ENCODE data around the gene SEPTIN8.

Gene SEPTIN8, protein sequence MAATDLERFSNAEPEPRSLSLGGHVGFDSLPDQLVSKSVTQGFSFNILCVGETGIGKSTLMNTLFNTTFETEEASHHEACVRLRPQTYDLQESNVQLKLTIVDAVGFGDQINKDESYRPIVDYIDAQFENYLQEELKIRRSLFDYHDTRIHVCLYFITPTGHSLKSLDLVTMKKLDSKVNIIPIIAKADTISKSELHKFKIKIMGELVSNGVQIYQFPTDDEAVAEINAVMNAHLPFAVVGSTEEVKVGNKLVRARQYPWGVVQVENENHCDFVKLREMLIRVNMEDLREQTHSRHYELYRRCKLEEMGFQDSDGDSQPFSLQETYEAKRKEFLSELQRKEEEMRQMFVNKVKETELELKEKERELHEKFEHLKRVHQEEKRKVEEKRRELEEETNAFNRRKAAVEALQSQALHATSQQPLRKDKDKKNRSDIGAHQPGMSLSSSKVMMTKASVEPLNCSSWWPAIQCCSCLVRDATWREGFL

GRCh38 chr5:132777209-132778069, at the start of gene SEPTIN8:
TSS of gene SEPTIN8 (minus strand) at chr5:132777239. CDS start at chr5:132777137, 102 bp downstream.
- DNase-seq = peak; percentile 34

GRCh38 chr5:132826424-132827082, 49.5 kb upstream of the SEPTIN8 start:
- no peak for DNase-seq

GRCh38 chr5:132825834-132826391, 48.9 kb upstream of the SEPTIN8 start:
- no peak for DNase-seq

DNA sequence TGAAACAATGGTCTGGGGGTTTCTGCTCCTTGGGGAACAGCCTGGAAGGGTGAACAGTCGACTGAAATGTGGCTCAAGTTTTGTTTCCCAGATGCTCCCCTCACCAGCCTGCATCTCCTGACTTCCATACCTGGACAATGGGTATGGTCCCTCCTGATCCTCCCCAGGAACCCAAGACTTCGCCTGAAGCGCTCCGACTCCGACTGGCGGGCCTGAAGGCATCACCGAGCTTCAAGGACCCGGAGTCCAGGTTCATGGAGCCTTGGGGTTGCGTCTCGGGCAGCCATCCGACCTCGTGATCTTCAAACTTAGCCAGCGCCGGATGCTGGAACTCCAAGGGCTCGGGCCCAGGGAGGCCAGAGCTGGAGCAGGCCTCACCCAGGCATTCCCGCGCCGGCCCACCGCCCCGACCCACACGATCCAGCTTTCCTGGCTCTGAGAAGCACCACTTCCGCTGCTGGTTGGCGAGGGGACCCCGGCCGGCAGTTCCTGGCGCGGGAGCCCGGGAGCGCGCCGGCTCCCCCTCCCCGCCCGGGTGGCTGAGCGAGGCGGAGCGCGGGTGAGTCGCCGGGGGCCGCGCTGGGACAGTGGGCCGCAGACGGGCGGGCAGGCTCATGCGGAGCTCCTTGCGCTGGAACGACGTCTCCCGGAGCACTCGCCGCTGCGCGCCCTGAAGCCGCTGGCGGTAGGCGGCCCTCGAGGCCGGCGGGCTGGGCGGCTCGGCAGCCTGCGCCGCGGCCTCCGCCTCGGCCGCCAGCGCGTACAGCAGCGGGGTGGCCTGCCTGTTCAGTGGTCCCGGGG, 48.2 kb upstream of the SEPTIN8 start:
- no peak for DNase-seq

GRCh38 chr5:132824426-132824825, 47.4 kb upstream of the SEPTIN8 start:
- DNase-seq = no peak

DNA sequence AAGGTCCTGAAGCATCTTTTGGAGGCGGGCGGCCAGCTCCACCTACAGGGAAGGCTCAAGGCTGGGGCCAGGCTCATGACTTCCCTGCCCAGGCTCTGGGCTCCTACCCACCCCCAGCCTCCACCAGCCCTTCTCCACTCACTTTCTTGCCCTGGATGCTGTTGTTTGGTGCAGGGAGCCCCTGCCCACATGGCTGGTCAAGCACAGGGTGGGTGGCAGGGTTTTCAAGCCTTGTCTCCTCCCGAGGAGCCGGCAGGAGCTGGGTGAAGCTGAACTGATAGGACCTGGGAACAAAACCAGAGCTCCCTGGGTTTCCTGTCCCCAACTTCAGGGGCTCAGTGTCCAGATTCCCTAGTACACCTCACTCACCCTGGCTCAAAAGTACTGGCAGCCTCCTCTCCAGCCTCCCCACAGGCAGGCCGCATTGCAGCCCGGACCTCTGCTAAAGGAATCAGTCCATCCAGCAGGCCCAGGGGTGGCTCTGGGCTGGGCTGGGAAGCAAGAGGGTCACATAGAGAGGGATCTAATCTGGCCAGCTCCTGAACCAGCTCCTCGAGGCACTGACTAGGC, 46.5 kb upstream of the SEPTIN8 start:
- no peak for DNase-seq

GRCh38 chr5:132822650-132823480, 45.8 kb upstream of the SEPTIN8 start:
- DNase-seq = no peak

DNA sequence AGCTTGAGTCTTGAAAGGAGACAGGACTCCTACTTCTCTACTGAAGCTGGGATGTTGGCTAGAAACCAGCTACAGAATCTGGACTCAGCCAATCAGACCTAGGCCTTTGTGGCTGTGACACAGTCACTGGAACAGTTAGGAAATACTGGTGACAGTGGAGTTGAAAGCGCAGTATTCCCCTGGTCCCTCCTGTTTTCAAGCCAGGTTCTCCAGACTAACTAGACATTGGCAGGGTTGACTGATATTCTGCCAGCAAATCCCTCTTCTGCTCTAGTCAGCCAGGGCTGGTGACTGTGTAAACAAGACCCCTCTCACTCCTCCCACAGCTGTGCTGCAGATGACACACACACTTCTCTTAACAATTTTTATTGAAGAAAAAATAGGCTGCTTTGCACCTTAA, 44.8 kb upstream of the SEPTIN8 start:
- no peak for DNase-seq

DNA sequence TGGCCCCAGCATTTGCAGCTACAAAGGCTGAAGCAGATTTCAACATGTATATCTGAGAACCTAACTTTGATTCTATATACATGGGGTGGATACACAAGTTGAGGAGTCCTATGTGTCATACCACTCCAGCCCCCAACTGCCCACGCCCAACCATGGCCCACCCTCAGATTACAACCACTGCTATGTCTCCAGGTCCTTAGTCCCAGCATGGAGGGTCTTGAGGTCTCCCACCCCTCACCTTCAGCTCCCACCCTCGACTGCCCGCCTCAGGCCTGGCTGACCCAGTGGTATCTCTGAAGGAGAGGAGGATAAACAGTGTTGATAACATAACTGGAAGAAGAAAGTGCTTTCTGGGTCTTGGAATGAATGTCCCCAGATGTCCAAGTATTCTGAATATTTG, 44.3 kb upstream of the SEPTIN8 start:
- DNase-seq = no peak

DNA sequence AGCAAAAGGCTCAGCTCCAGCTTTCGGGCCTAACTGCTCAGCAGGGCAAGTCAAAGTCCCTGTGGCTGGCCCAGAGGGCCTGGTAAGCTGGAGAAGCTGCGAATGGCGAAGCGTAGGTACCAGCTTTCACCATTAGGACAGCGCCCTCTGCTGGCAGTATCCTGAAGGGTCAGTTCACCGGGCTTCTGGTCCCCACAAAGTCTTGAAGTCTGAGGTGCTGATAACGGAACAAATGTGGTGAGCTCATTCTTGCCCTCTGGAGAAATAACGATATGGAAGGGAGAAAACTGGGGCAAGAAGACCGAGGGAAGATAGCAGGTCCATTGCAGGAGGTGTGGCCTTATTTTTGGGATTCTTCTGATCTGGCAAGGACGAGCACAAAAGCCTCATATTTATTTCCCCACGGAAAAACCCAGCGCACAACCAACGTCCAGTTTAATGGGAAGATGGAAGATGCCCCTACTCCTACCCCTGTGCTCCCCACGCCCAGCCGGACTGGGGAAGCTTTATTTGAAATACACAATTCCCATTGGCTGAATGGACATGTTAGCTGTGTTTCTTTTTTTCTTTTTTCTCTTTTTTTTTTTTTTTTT, 43.2 kb upstream of the SEPTIN8 start:
- DNase-seq = peak; percentile 83

DNA sequence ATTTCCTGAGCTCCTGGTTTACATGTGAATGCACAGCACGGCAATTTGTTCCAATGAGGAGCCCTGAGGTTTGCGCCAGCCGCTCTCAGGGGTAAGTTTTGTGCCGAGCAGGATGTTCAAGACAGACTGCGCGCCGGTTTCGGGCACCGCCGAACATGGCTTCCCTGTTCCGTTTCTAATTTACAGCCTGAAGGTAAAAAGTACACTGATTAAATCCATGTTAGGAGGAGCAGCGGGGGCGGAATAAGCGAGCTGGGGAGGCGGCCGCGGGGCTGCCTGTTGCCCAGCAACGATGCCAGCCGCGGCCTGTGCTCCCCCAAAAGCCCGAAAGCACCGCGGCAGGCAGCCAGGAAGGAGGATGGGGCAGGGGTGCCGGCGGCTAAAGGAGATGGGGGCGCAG, 42.4 kb upstream of the SEPTIN8 start:
- no peak for DNase-seq

GRCh38 chr5:132817011-132817410, 40.0 kb upstream of the SEPTIN8 start:
- DNase-seq = no peak

DNA sequence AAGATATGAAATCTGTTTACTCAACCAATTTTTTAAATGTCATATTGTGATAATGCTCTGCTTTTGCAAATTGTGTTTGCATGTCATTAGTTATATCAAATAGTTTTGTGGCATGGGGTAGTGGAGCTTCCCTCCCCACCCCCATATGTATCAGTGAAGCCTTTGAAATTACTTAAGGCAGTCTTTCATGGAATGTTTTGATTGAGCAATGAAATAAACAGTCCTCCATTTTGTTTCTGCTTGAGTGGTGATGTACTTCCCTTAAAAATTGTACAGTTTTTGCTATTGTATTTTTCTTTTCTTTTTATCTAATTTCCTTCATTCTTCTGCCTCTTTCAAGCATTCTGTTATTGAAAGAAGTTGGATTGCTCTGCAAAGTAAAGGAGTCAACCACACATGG, 39.5 kb upstream of the SEPTIN8 start:
- DNase-seq = no peak

DNA sequence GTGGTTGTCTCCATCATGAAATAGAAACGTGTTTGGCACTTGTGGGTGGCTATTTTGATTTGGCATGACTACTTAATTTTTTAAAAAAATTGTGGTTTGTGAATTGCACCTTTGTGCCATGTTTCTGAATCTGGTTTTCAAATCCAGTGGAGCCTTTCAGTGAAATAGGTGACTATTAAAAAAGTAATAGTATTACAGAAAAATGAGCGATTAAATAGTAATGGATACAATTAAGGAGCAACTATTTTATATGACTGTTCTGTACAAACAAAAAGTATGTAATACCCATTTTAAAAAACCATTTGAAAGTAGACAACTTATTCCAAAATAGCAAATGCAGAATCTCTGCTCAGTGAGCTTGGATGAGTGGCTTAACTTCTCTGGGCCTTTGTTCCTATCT, 39.0 kb upstream of the SEPTIN8 start:
- DNase-seq = no peak

- DNase-seq = no peak
Measured at GRCh38 chr5:132815454-132815853, 38.4 kb upstream of the SEPTIN8 start.

DNA sequence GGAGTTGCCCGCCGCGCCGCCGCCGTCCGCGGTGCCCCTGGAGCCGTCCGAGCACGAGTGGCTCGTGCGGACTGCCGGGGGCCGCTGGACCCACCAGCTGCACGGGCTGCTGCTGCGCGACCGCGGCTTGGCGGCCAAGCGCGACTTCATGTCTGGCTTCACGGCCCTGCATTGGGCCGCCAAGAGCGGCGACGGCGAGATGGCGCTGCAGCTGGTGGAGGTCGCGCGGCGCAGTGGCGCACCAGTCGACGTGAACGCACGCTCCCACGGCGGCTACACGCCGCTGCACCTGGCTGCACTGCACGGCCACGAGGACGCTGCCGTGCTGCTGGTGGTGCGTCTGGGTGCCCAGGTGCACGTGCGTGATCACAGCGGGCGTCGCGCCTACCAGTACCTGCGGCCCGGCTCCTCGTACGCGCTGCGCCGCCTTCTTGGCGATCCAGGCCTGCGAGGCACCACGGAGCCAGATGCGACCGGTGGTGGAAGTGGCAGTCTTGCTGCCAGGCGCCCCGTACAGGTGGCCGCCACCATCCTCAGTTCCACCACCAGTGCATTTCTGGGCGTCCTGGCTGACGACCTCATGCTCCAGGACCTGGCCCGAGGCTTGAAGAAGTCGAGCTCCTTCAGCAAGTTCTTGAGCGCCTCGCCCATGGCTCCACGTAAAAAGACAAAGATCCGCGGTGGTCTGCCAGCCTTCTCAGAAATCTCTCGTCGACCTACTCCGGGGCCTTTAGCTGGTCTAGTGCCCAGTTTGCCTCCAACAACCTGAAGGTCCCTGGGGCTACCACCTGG, 37.7 kb upstream of the SEPTIN8 start:
- DNase-seq = no peak

DNA sequence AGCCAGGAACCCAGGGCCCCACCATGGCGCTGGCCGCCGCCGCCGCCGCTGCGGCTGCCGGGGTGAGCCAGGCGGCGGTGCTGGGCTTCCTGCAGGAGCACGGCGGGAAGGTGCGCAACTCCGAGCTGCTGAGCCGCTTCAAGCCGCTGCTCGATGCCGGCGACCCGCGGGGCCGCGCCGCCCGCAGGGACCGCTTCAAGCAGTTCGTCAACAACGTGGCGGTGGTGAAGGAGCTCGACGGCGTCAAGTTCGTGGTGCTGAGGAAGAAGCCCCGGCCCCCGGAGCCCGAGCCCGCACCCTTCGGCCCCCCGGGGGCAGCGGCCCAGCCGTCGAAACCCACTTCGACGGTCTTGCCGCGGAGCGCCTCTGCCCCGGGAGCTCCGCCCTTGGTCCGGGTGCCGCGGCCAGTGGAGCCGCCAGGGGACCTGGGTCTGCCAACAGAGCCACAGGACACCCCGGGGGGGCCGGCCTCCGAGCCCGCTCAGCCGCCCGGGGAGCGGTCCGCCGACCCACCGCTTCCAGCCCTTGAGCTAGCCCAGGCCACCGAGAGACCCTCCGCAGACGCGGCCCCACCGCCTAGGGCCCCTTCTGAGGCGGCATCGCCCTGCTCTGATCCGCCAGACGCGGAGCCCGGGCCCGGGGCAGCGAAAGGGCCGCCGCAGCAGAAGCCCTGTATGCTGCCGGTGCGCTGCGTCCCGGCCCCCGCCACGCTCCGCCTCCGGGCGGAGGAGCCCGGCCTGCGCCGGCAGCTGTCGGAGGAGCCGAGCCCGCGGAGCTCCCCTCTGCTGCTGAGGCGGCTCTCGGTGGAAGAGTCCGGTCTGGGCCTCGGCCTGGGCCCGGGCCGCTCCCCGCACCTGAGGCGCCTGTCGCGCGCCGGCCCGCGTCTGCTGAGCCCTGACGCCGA, 36.8 kb upstream of the SEPTIN8 start:
- DNase-seq = no peak
